Skeletal muscle cell (primary cell): ENCODE data around the gene ZNF800.

Source experiments
- DNase-seq: peaks from one replicate; pipeline ENCODE4 v3.0.0-alpha.2; 2010; ENCODE audit warnings: low read depth
- H3K4me3 ChIP-seq: 2 replicates; pipeline ENCODE4 v1.5.1; 2011; ENCODE audit warnings: low read depth, mild to moderate bottlenecking, control low read depth, low read length, moderate library complexity

The ZNF800 gene

GRCh38 chr7:127391591-127392181 is 822 bp downstream of the ZNF800 start:
- peak overlapping the region; percentile 92 for H3K4me3 ChIP-seq
- no peak for DNase-seq

- H3K4me3 ChIP-seq = peak overlapping the region; percentile 92
- DNase-seq = no peak
These were observed 1.5 kb downstream of the ZNF800 start for GRCh38 chr7:127390817-127391590.

- H3K4me3 ChIP-seq = no peak overlapping the region
- no peak for DNase-seq
These were observed 2.2 kb downstream of the ZNF800 start for GRCh38 chr7:127390186-127390816.

- no peak overlapping the region for H3K4me3 ChIP-seq
- no peak for DNase-seq
These were observed 3.2 kb downstream of the ZNF800 start for GRCh38 chr7:127389321-127389720.

GRCh38 chr7:127387974-127388373 is 4.5 kb downstream of the ZNF800 start:
- no peak for DNase-seq
- no peak overlapping the region for H3K4me3 ChIP-seq

- H3K4me3 ChIP-seq = no peak overlapping the region
- no peak for DNase-seq
These were observed 9.2 kb downstream of the ZNF800 start for GRCh38 chr7:127383123-127383835.

- H3K4me3 ChIP-seq = no peak overlapping the region
- no peak for DNase-seq
These were observed 10.0 kb downstream of the ZNF800 start for GRCh38 chr7:127382301-127383085.

GRCh38 chr7:127380479-127380878 is 12.0 kb downstream of the ZNF800 start:
- no peak for DNase-seq
- H3K4me3 ChIP-seq = no peak overlapping the region

- no peak for DNase-seq
- H3K4me3 ChIP-seq = no peak overlapping the region
These were observed 12.9 kb downstream of the ZNF800 start for GRCh38 chr7:127379642-127380041.

GRCh38 chr7:127378537-127378936 is 14.0 kb downstream of the ZNF800 start:
- H3K4me3 ChIP-seq = no peak overlapping the region
- no peak for DNase-seq

GRCh38 chr7:127377425-127377824 is 15.1 kb downstream of the ZNF800 start:
- DNase-seq = no peak
- H3K4me3 ChIP-seq = no peak overlapping the region

- DNase-seq = no peak
- H3K4me3 ChIP-seq = no peak overlapping the region
These were observed 16.9 kb downstream of the ZNF800 start for GRCh38 chr7:127375631-127376030.

- DNase-seq = no peak
These were observed 24.8 kb downstream of the ZNF800 start for GRCh38 chr7:127367679-127368078.

GRCh38 chr7:127366680-127367079 is 25.8 kb downstream of the ZNF800 start:
- DNase-seq = no peak

More at GRCh38 chr7:127367679-127368078, 24.8 kb downstream of the ZNF800 start:
- H3K4me3 ChIP-seq = no peak overlapping the region

GRCh38 chr7:127365957-127366315 is 26.6 kb downstream of the ZNF800 start:
- DNase-seq = no peak
- H3K4me3 ChIP-seq = no peak overlapping the region

More at GRCh38 chr7:127366680-127367079, 25.8 kb downstream of the ZNF800 start:
- no peak overlapping the region for H3K4me3 ChIP-seq

GRCh38 chr7:127365164-127365956 is 27.1 kb downstream of the ZNF800 start:
- no peak for DNase-seq
- no peak overlapping the region for H3K4me3 ChIP-seq

GRCh38 chr7:127362364-127363027 is 30.0 kb downstream of the ZNF800 start:
- no peak overlapping the region for H3K4me3 ChIP-seq
- DNase-seq = no peak

GRCh38 chr7:127361736-127362135 is 30.8 kb downstream of the ZNF800 start:
- H3K4me3 ChIP-seq = no peak overlapping the region
- DNase-seq = no peak
